ENCODE measurements around the gene SCD5.

SCD5 gene

DNA sequence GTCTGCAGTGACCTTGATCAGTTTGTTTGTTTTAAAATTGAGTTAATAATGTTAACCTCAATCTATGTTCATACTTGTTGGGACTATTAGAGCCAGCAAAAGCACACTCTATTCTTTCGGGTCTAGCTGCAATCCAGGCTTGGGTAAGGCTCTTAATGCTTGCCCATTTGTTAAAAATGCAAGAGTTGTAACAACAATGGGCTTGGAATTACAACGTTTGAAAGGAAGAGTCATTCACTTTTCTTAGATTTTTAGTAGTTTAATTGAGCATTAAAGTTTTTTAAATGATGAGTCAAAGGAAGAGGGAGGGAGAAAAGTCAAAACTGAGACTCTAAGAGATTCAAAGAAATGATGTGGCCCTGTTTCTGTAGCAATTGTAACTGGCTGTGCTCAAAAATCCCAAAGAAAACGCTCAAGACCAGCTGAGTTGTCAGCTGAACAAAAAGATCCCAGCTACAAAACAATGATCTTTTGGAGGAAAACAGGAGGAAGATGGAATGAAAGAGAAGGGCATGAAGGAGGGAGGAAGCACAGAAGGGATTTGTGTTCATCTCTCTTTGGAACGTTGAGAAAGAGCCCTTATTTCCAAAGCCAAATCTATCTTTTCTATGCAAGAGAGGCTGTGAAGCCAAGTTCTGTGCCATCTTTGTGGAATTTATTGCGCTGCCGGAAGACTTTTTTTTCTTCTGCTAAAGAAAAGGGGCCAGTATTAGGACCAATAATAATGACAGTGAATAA is 5.5 kb downstream of the SCD5 start:
- DNase-seq: no peak

- DNase-seq: no peak
These were observed 7.4 kb downstream of the SCD5 start for GRCh38 chr4:82791179-82791578.

GRCh38 chr4:82790060-82790660 is 8.4 kb downstream of the SCD5 start:
- no peak for DNase-seq

DNA sequence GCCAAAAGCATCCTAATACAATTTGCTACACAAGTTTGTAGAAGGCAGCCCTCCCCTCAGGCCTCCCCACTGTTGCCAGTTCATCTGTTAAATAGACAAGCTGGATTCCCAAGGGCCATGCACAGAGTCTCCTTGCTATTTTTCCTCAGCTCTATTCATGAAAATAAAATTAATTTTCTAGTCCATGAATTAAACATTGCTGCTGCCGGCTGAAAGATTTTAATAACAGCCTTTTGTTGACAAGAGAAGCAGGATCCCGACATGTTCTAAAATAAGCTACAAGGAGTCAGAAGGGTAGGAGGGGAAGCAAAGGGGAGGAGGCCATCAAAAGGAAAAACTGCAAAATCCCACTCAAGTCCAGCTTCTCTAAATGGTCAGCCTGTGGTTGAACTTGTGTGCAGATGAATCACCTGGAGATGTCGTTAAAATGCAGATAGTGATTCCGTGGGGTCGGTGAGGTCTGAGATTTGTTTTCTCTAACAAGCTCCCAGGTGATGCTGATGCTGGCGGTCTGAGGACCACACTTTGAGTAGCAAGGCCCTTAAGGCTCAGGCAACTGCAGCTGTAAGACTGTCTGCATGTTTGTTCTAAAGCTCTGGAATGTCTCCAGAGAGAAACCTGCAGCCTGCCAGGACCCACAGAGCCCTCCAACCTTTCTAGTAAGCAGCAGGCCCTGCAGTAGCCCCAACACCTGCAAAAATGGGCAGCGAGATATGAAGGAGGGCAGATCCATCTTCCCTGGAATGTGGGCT is 9.4 kb downstream of the SCD5 start:
- DNase-seq: no peak

DNA sequence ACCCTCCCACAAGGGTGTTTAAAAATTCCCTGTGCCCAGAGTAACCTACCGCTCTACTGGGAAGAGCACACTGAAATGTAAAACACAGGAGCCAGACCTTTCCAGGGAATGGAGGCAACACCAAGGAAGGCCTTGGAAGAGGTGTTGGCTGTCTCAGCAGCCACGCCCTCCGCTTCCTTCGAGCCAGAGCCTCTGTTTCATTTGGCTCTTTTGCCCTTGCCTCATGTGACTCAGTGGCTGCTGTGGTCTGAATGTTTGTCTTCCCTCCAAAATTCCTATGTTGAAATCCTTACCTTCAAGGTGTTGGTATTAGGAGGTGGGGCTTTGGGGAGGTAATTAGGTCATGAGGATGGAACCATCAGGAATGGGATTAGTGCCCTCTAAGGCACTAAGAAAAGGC is 11.3 kb downstream of the SCD5 start:
- no peak for DNase-seq

GRCh38 chr4:82786828-82787227 is 11.8 kb downstream of the SCD5 start:
- DNase-seq: no peak

DNA sequence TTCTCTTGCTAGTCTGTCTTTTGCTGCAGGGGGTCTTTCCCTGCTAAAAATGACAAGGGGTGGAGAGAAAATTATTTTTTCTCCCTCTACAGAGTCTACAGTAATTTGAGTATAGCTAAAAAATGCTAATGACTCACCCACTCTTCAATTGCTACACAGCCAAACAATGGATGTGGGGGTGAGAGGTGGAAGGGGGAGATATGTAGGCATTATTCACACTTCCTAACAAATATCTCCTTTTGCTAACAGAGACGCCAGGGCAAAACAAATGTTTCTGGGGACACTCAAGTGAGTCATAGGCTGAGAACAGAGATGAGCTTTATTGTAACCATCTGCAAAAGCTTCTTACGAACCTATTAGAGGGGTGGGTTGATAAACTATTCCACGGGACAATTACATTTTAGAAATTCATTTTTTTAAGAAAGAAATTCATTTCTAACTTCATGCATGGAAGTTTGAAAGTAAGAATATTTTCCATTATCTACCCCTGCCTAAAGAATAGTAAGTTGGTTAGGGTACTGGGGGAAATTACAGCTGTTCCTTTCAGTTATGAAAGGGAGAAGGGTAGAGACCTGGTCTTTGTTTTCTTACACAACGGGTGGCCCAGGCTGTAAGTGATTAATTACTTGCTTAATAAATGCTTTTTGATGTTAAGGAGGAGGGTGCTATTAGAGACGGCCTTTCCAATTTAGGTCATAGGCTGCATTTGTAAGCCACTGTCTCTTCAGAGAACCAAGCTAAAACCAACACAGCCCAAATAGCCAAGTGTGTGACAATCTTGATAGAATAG is 12.8 kb downstream of the SCD5 start:
- peak; percentile 6 for DNase-seq

DNA sequence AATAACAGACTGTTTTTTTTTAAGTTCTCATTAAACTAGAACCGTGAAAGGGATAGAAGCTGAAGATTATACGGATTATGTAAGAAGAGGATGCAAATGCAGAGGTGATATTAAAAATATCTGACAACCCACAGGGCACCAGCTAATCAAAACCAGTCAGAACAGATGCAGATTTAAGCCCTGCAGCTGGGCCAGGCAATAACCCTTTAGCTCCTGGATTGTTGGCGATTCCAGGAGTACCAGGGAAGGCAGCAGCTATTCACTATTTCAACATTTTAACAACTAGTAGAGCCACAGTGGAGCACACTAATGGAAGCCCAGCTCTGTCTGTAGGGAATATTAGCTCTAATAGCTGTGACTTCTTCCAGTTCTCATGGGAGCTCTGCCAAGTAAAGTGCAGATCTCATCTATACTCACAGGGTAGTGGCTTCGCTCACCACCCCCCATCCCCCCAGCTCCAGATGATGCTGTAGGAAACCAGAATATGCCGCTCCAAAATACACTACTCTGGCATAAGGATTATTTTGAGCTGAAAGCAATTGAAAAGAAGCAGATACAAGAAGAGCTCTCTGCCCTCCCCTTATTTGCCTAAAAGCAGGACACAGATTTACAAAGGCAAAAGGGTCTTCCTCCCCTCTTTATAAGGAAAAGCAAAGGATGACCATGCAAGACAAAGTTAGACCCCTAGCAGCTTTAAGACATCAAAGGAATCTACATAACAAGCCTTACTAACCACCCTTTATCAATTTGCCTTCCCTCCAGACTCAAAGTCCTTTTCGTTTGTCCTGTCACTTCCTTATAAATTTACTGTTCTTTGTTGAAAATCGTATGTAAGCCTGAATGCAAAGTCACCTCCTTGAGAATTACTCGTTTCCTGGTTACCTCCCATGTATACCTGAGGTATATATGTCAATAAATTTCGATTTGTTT is 13.7 kb downstream of the SCD5 start:
- DNase-seq: peak; percentile 26

DNA sequence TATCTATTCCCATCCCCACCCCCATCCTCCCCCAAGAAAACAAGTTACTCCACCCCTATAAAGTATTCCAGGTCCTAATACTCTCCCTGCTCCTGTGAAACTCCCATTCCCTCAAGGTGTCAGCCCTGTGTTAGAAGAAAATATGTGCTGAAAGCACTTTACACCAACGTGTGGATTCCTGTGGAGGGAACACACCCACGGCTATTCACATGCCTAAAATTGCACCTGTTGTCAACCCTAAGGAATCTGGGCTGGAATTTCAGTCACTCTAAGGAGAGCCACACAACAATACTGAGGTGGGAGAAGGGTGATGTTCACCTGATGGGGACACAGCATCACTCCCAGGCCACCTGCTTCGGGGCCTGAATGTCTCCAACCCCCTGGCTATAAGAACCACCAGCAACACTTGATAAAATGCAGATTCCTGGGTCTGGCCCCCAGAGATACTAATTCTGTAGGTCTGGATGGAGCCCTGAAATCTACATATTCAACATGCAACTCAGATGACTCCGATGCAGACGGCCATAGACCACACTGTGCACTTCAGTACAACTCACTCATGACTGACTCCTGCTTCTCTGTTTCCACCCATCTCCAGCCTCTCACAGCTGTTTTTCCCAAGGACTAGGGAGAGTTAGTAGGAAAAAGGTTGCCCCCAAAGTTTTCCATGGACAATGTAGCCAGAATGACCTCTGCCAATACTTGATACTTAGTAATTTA is 15.8 kb downstream of the SCD5 start:
- no peak for DNase-seq

- DNase-seq: peak; percentile 82
These were observed 17.8 kb downstream of the SCD5 start for GRCh38 chr4:82780752-82781231.

- no peak for DNase-seq
These were observed 18.3 kb downstream of the SCD5 start for GRCh38 chr4:82780170-82780751.

- no peak for DNase-seq
These were observed 19.6 kb downstream of the SCD5 start for GRCh38 chr4:82779032-82779431.

DNA sequence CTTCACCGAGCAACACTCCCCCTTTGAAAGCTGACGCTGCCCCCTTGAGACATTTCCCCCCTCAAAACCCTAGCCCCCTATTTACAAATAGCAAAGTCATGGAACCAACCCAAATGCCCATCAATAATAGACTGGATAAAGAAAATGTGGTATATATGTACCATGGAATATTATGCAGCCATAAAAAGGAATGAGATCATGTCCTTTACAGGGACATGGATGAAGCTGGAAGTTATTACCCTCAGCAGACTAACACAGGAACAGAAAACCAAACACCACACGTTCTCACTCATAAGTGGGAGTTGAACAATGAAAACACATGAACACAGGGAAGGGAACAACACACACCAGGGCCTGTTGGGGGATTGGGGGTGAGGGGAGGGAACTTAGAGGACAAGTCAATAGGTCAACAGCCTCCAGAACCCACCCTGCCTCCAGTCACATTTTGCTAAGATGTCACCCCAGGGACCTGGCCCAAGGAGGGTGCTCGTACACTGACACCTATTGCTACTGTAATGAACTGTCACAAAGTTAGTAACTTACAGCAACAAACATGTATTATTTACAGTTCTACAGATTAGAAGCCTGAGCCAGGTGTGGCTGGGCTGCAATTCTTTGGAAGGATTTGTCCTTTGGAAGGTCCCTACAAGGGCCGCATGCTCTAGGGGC is 20.6 kb downstream of the SCD5 start:
- no peak for DNase-seq

DNA sequence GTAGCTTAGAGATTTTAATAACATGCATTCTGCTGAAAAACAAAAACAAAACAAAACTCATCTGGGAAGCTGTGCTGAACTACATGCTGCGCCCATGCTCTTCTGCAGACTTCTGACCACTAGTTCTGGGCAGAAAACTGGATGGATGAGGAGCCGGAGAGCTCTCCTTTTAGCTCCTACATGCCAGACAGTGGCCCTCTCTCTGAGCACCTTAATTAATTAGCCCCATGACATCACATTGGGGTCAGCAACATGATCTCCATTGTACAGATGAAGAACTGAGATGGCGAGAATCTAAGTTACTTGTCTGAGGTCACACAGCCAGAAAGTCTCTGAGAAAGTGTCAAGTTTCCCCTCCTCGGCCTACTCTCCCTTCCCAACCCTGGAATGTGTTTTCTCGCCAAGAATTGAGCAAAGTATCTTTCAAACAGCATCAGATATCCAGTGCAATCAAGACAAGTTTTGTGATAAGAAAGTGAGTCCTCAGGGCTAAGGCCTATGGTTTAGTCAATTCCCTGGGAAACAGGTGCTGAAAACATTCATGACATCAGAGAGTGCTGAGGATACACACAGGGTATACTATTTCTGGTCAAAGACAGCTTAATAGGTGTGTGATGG is 21.6 kb downstream of the SCD5 start:
- no peak for DNase-seq

- no peak for DNase-seq
These were observed 23.4 kb downstream of the SCD5 start for GRCh38 chr4:82775243-82775642.

DNA sequence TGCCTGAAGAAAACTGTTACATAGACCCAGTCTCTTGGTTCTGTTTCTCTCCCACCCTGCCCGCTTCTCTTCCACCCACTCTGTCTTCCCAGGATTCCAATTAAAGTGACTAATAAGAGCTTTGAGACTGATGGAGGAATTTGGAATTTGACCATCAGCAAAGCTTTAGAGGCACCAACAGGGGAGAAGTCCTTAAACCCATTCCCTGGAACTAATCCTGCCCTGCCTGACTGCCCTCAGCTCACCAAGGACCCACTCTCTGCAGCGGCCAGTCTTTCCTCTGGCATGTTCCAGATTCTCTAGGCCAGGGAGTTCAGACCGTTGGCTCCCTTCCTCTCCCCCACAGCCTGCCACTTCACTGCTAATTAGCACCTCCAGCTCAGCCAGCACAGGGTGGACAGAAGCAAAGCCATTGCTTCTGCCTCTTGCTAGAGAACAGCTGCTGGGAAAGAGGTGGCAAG is 23.9 kb downstream of the SCD5 start:
- no peak for DNase-seq

DNA sequence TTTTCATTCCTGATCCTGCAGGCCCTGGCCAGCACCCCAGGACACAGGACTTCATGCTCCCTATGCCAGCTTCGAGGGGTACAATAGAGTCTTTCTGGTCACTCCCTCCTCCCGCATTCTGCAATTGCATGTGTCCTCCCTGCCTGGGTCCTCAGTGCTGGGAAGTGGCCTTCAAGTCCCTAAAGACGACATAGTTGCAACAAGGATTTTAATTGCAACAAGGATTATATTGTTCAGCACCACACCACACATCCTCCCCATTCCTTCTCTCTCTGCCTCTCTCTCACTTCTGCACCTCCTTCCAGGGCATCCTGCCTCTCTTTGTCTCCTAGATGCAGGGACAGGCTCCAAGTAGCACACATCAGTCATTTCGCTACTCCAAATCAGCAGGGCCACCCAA is 25.5 kb downstream of the SCD5 start:
- DNase-seq: no peak

- DNase-seq: no peak
These were observed 28.0 kb downstream of the SCD5 start for GRCh38 chr4:82770607-82771006.

GRCh38 chr4:82765134-82765533 is 33.5 kb downstream of the SCD5 start:
- DNase-seq: no peak

DNA sequence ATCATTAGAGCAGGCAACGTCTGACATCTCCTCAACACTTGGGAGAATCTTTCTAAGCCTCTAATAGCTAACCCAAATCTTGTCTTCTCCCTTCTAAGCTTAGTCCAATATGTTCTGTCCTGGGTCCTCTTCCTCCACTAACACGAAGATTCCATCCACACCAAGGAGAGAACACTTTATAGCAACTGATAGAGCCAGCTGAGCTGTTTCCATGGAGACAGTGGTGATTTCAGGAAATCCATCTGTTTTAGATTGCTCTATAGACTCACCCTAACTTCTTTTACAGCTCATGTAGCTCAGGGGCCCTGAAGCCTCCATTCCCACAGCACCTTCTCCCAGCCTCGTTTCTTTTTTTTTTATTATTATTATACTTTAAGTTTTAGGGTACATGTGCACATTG is 37.4 kb downstream of the SCD5 start:
- no peak for DNase-seq
